AG04450 (cell line): Measurements from ENCODE around the gene TTC1. TPM values are rescaled to one million over a fixed set of nuclear protein-coding genes. Genes with fewer than 3 reads are reported as not detected.
"Not testable (repeated sequence)": the region's sequence is repeated elsewhere in the genome, so short reads cannot be mapped to it uniquely, and the experiment has no call there.

Experiments
- CTCF ChIA-PET: fragments of 300-600, 350-600 bp; formaldehyde crosslinking; extraction: SDS; loops from one replicate; lab custom pipeline; 2022; ENCODE audit warnings: antibody characterized with exemption, inconsistent platforms; lab: Charles Lee
- POLR2A ChIA-PET: fragments of 350-600 bp; formaldehyde crosslinking; extraction: SDS; loops from one replicate; lab custom pipeline; 2021; ENCODE audit warnings: antibody characterized with exemption, inconsistent platforms; lab: Yijun Ruan, JAX
- DNase-seq: peaks from one replicate; pipeline ENCODE4 v3.0.0-alpha.2; 2011; ENCODE audit warnings: low read depth, low spot score
- H3K27ac ChIP-seq: one replicate; pipeline ENCODE4 v1.5.1; 2012; ENCODE audit warnings: low read depth, low read length, control low read depth
- H3K27me3 ChIP-seq: one replicate; pipeline ENCODE4 v1.6.0; 2012; ENCODE audit warnings: low read length; ENCODE audit not compliant: control insufficient read depth, insufficient read depth
- H3K4me3 ChIP-seq: 2 replicates; pipeline ENCODE4 v1.5.1; 2011; ENCODE audit warnings: mild to moderate bottlenecking, low read depth, low read length, control low read depth
- H3K9me3 ChIP-seq: 2 replicates; pipeline ENCODE4 v1.5.1; 2012; ENCODE audit warnings: low read length; ENCODE audit not compliant: control insufficient read depth, insufficient read depth
- CTCF ChIP-seq: IDR thresholded peaks from 2 replicates; pipeline ENCODE4 v1.5.1; 2011; ENCODE audit warnings: low read depth, low read length, control low read depth, inconsistent platforms
- polyA plus RNA-seq: library from polyadenylated mRNA; depleted of rRNA; stranded (reverse); fragments of >200 nt; gene quantifications from 2 replicates; pipeline ENCODE4 v1.2.3, GENCODE V29; 2011

The TTC1 gene
- polyA plus RNA-seq, 1 experiment, result 53.7 TPM

DNA sequence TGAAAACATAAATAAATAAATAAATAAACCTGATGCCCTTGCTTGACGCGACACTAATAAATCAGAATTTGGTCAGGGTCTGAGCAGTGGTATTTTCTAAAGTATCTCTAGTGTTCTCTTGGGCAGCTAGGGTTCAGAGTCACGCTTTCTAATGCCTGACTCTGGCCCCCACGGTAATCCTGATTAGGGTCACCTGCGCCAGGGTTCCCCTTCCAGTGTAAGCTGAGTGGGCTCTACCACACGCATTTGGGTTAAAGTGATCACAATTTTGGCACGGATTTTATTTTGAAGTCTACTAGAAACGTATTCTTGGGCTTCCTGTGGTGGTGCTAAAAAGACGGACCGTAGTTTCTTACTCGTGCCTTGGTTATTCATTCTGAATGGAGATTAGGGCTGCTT is 651 bp downstream of the TTC1 start:
- TF ChIP-seq CTCF, result no peak
- Histone ChIP-seq H3K4me3 (peak overlapping the region; percentile 81), H3K27me3 (no peaks in the 10 kb centered on the region), H3K27ac (no peak overlapping the region), H3K9me3 (no peaks in the 10 kb centered on the region)
- DNase-seq, result no peak
- CTCF ChIA-PET, result interaction anchor here (0.7 to 5.5 kb wide), 5 partner anchors 12 to 723 kb away, joined by 3 to 60 read pairs (median 3); no protein-coding TSS in a partner anchor
- POLR2A ChIA-PET, result interaction anchor here (0.5 to 1.4 kb wide), 5 partner anchors 10 to 494 kb away, joined by 3 to 11 read pairs (median 4); no protein-coding TSS in a partner anchor

- Histone ChIP-seq H3K27me3 (no peaks in the 10 kb centered on the region), H3K4me3 (no peak overlapping the region), H3K27ac (no peak overlapping the region), H3K9me3 (no peaks in the 10 kb centered on the region)
- no peak for DNase-seq
- CTCF ChIA-PET, result interaction anchor here (1.0 to 5.5 kb wide), 4 partner anchors 10 to 334 kb away, joined by 3 to 60 read pairs (median 3); no protein-coding TSS in a partner anchor
- POLR2A ChIA-PET, result interaction anchor here (0.6 kb wide), 1 partner anchor 30 kb away, joined by 9 read pairs; no protein-coding TSS in a partner anchor
- no peak for TF ChIP-seq CTCF
Observed at GRCh38 chr5:160011471-160011870, 2.5 kb downstream of the TTC1 start.

GRCh38 chr5:160014197-160014596 is 5.3 kb downstream of the TTC1 start:
- H3K27ac ChIP-seq, H3K9me3 ChIP-seq, DNase-seq, H3K4me3 ChIP-seq, H3K27me3 ChIP-seq, POLR2A ChIA-PET, CTCF ChIA-PET: not testable (repeated sequence)

DNA sequence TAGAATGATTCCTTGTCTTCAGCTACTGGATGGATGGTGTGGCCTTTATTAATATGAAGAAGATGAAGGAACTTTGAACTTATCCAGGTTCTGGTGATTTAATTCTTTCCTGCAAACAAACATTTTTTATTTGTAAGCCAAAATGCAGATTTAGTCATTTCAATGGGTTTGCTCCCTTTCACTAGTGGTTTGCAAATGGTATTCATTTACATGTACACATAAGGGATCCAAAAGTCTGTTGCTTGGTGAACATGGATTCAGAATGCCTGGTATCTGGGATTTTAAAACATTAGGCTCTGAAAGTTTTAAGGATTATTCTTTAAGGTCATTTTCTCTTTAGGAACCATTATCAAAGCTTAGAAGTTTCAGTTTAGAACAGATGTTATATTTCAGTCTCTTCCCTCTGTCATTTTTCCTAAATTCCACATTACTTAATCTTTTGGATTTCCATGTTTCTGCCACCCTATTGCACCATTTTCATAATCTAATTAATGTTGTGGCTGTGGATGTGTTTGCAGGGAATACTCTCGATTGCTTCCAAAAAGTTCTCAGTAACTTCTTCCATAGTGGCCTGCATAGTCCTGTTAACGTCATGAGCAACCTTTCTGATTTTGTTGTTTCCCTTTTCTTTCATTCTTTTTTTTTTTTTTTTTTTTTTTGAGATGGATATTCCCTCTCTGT is 10.1 kb downstream of the TTC1 start:
- CTCF ChIA-PET, result interaction anchor here (1.5 to 7.9 kb wide), 4 partner anchors 180 to 574 kb away, joined by 3 to 190 read pairs (median 110); no protein-coding TSS in a partner anchor
- Histone ChIP-seq H3K27ac (no peak overlapping the region), H3K4me3 (no peak overlapping the region), H3K9me3 (no peaks in the 10 kb centered on the region), H3K27me3 (no peaks in the 10 kb centered on the region)
- DNase-seq, result no peak
- TF ChIP-seq CTCF, result no peak
- POLR2A ChIA-PET, result no interaction called here

DNA sequence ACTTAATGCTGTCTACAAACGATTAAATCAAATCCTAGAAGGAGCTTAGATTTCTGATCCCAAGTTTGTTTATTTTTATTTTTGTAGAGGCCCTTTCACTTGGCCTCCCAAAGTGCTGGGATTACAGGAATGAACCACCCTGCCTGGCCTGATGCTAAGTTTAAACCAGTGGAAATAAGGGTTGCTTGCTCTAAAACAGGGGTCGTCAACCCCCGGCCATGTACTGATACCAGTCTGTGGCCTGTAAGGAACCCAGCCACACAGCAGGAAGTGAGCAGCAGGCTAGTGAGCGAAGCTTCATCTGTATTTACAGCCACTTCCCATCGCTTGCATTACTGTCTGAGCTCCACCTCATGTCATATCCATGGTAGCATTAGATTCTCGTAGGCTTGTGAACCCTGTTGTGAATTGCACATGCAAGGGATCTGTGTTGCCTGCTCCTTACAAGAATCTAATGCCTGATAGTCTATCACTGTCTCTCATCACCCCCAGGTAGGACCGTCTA is 11.4 kb downstream of the TTC1 start:
- peak overlapping the region; percentile 52 for H3K27ac ChIP-seq
- no peak for DNase-seq
- H3K27me3 ChIP-seq, result no peaks in the 10 kb centered on the region
- no peak overlapping the region for H3K4me3 ChIP-seq
- H3K9me3 ChIP-seq, result no peaks in the 10 kb centered on the region
- ChIA-PET POLR2A (interaction anchor here (1.2 kb wide), 1 partner anchor 11 kb away, joined by 3 read pairs; the partner anchor contains the start of gene TTC1), CTCF (interaction anchor here (0.6 to 7.9 kb wide), 10 partner anchors 11 to 863 kb away, joined by 3 to 190 read pairs (median 27); partner anchors contain the start of genes PWWP2A and TTC1)
- TF ChIP-seq CTCF, result no peak
